ENCODE measurements around the gene PRKAR1B.

Gene PRKAR1B

DNA sequence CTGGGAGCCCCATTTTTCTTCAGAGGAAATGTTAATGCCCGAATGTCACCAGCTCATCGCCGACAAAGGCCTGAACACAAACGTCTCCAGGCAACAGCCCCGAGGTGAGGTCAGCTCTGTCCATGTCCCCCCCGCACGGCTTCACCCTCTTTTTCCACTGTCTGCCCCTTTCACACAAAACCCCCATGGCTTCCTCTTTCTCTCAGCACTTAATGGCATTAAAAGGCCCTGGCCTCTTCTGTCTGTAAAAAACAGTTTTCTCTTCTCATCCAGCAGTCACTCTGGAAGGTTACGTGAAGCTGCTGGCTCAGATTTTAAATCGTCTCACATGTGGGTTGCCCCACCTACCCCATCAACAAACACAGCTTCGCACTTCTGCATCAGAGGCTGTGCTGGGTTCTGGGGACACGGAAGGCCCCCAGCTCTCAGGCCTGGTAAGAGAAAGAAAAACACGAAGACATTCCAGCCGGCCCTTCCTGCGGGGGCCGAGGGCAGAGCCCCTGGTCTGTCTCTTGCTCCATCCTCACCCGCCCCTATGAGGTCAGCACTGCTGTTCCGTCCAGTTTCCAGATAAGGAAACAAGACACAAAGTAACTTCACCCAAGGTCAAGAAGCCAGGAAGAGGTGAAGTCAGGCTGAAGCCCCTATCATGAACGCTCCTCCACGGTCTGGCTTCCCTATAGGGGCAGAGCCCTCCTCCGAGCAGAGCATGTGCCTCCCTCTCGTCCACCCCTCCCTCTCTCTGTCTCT is 116.4 kb downstream of the PRKAR1B start:
- Histone ChIP-seq H3K36me3 (ENCODE audit: control insufficient read depth in 2 of 2, insufficient read depth in 1 of 2, low read length in 2 of 2) (no peaks in the 10 kb centered on the region), H3K4me3 (ENCODE audit: low read depth, low read length) (no peak overlapping the region), H3K4me1 (ENCODE audit: control insufficient read depth, insufficient read depth, low read length) (no peaks in the 10 kb centered on the region), H3K9me3 (ENCODE audit: control insufficient read depth, insufficient read depth, low read depth, low read length) (no peaks in the 10 kb centered on the region), H3K27ac (ENCODE audit: extremely low read depth, low read depth, low read length) (no peak overlapping the region)
- ChIA-PET CTCF (interaction anchor here (0.7 kb wide), 1 partner anchor 87 kb away, joined by 3 read pairs; no protein-coding TSS in a partner anchor), POLR2A (no interaction called here)
- TF ChIP-seq ZNF621 (tag by site-specific recombination; IDR thresholded peaks at IDR 0.05) = no peak
- TF ChIP-seq KLF9 (tag by site-specific recombination; IDR thresholded peaks at IDR 0.05; ENCODE audit: low read depth) = no peak
- no peak for TF ChIP-seq KLF7 (tag by site-specific recombination; IDR thresholded peaks at IDR 0.05; ENCODE audit: borderline replicate concordance)
- no peak for TF ChIP-seq ZSCAN16 (tag by site-specific recombination; IDR thresholded peaks at IDR 0.05)
- TF ChIP-seq, protein P1, sequence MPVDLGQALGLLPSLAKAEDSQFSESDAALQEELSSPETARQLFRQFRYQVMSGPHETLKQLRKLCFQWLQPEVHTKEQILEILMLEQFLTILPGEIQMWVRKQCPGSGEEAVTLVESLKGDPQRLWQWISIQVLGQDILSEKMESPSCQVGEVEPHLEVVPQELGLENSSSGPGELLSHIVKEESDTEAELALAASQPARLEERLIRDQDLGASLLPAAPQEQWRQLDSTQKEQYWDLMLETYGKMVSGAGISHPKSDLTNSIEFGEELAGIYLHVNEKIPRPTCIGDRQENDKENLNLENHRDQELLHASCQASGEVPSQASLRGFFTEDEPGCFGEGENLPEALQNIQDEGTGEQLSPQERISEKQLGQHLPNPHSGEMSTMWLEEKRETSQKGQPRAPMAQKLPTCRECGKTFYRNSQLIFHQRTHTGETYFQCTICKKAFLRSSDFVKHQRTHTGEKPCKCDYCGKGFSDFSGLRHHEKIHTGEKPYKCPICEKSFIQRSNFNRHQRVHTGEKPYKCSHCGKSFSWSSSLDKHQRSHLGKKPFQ (tag by site-specific recombination; IDR thresholded peaks at IDR 0.05) = no peak
- no peak for TF ChIP-seq ZNF132 (tag by site-specific recombination; IDR thresholded peaks at IDR 0.05; ENCODE audit: borderline replicate concordance)
- TF ChIP-seq, protein P2, sequence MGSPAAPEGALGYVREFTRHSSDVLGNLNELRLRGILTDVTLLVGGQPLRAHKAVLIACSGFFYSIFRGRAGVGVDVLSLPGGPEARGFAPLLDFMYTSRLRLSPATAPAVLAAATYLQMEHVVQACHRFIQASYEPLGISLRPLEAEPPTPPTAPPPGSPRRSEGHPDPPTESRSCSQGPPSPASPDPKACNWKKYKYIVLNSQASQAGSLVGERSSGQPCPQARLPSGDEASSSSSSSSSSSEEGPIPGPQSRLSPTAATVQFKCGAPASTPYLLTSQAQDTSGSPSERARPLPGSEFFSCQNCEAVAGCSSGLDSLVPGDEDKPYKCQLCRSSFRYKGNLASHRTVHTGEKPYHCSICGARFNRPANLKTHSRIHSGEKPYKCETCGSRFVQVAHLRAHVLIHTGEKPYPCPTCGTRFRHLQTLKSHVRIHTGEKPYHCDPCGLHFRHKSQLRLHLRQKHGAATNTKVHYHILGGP (tag by site-specific recombination; IDR thresholded peaks at IDR 0.05) = no peak
- TF ChIP-seq ZXDB (tag by site-specific recombination; IDR thresholded peaks at IDR 0.05) = no peak
- no peak for TF ChIP-seq ZSCAN18 (tag by site-specific recombination; IDR thresholded peaks at IDR 0.05)
- no peak for TF ChIP-seq ZNF548 (tag by site-specific recombination; IDR thresholded peaks at IDR 0.05)
- TF ChIP-seq ZBTB17 (tag by site-specific recombination; IDR thresholded peaks at IDR 0.05) = no peak

DNA sequence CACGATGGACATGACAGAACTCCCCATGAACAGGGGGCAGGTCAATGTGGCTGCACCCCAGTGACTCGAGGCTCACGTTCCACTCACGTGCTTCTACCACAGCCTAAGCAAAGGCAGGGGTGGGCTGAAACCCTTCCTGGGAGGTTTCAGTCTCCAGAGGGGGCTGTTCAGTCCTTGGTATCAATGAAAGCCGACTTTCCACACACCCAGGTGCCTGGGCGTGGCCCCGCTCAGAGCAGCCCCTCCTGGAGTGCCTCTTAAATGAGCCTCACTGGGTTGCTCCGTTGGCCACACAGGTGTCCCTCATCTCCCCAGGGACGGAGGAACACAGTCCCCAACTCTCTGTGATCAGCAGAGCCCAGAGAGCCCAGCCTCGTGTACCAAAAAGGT is 116.9 kb downstream of the PRKAR1B start:
- POLR2A ChIA-PET = no interaction called here
- H3K4me1 ChIP-seq (ENCODE audit: control insufficient read depth, insufficient read depth, low read length) = no peaks in the 10 kb centered on the region
- no peak overlapping the region for H3K4me3 ChIP-seq (ENCODE audit: low read depth, low read length)
- no peaks in the 10 kb centered on the region for H3K36me3 ChIP-seq (ENCODE audit: control insufficient read depth in 2 of 2, insufficient read depth in 1 of 2, low read length in 2 of 2)
- CTCF ChIA-PET = interaction anchor here (0.7 kb wide), 1 partner anchor 87 kb away, joined by 3 read pairs; no protein-coding TSS in a partner anchor
- H3K9me3 ChIP-seq (ENCODE audit: control insufficient read depth, insufficient read depth, low read depth, low read length) = no peaks in the 10 kb centered on the region
- H3K27ac ChIP-seq (ENCODE audit: extremely low read depth, low read depth, low read length) = no peak overlapping the region
- TF ChIP-seq ZSCAN30 (tag by site-specific recombination; IDR thresholded peaks at IDR 0.05) (no peak), TSHZ1 (tag by site-specific recombination; IDR thresholded peaks at IDR 0.05; ENCODE audit: borderline replicate concordance) (no peak), ZNF776 (tag by site-specific recombination; IDR thresholded peaks at IDR 0.05; ENCODE audit: borderline replicate concordance) (no peak), ZNF311 (tag by site-specific recombination; IDR thresholded peaks at IDR 0.05; ENCODE audit: borderline replicate concordance) (no peak), ZNF2 (tag by site-specific recombination; IDR thresholded peaks at IDR 0.05) (no peak), HOXC10 (CRISPR knock-in tag; IDR thresholded peaks at IDR 0.05) (no peak), KLF8 (tag by site-specific recombination; IDR thresholded peaks at IDR 0.05) (no peak), INSM2 (tag by site-specific recombination; IDR thresholded peaks at IDR 0.05) (no peak), ZBTB7A (tag by site-specific recombination; IDR thresholded peaks at IDR 0.05; ENCODE audit: low read depth) (no peak), ZNF658 (tag by site-specific recombination; IDR thresholded peaks at IDR 0.05) (no peak), RBAK (tag by site-specific recombination; IDR thresholded peaks at IDR 0.05) (no peak), ZSCAN5A (tag by site-specific recombination; IDR thresholded peaks at IDR 0.05) (no peak), ZNF146 (tag by site-specific recombination; IDR thresholded peaks at IDR 0.05) (no peak), ZNF423 (tag by site-specific recombination; IDR thresholded peaks at IDR 0.05) (no peak)
